OCI-LY7 (cell line): Measurements from ENCODE around the gene CTSE.

ENCODE experiments used
- CTCF ChIP-seq: fragments of 200-600 bp; sonication (generic); conservative IDR thresholded peaks from 2 replicates; pipeline ENCODE4 v1.5.1; 2014; ENCODE audit warnings: mild to moderate bottlenecking, antibody characterized with exemption, low read length, moderate library complexity, mixed read lengths
- EZH2phosphoT487 ChIP-seq: fragments of 200-600 bp; sonication (generic); IDR thresholded peaks from 2 replicates; pipeline ENCODE4 v1.6.1; 2018; ENCODE audit warnings: low read depth, borderline replicate concordance, mild to moderate bottlenecking, mixed run types, antibody characterized with exemption, low read length, moderate library complexity, mixed read lengths

- no peak for TF ChIP-seq CTCF
- TF ChIP-seq EZH2phosphoT487: no peak
Measured at GRCh38 chr1:205972491-205973168, 51.1 kb downstream of the CTSE start.
